BLaER1 treated with 17β-estradiol and CSF1 and Interleukin-3, amounts not matched to agents 10 nM and 100 nM (cell line): ENCODE data around the gene SORCS1.

Experiments used
- H3K27ac ChIP-seq, 11 experiments: shearing (Covaris generic); formaldehyde crosslinking; 2 replicates each; pipeline ENCODE4 v1.8.1; 2022
- H3K27me3 ChIP-seq, 11 experiments: shearing (Covaris generic); formaldehyde crosslinking; 2 replicates each; pipeline ENCODE4 v1.8.1; 2022
- H3K36me3 ChIP-seq, 11 experiments: shearing (Covaris generic); formaldehyde crosslinking; 2 replicates each; pipeline ENCODE4 v1.8.1; 2022
- H3K4me1 ChIP-seq, 10 experiments: shearing (Covaris generic); formaldehyde crosslinking; 2 replicates each; pipeline ENCODE4 v1.8.1; 2022
- H3K4me2 ChIP-seq, 11 experiments: shearing (Covaris generic); formaldehyde crosslinking; 2 replicates each; pipeline ENCODE4 v1.8.1; 2022
- H3K4me3 ChIP-seq, 10 experiments: shearing (Covaris generic); formaldehyde crosslinking; 2 replicates each; pipeline ENCODE4 v1.8.1; 2022
- H3K9ac ChIP-seq, 11 experiments: shearing (Covaris generic); formaldehyde crosslinking; 2 replicates each; pipeline ENCODE4 v1.8.1; 2022
- H3K9me3 ChIP-seq, 11 experiments: shearing (Covaris generic); formaldehyde crosslinking; replicated peaks in 1 of 11; 2 replicates each; pipeline ENCODE4 v1.8.1; 2022
- H4K20me1 ChIP-seq, 11 experiments: shearing (Covaris generic); formaldehyde crosslinking; 2 replicates each; pipeline ENCODE4 v1.8.1; 2022
- Cebpa-rat ChIP-seq, 11 experiments: shearing (Covaris generic); IDR thresholded peaks; 2 replicates each; pipeline ENCODE4 v1.8.1; 2022

SORCS1 gene

GRCh38 chr10:107133656-107134055 lies 30.9 kb downstream of the SORCS1 start:
- peak overlapping the region in 3 of 11 experiments; percentile 14 to 56 (median 16); a peak in 5 of 22 replicates for H3K4me2 ChIP-seq
- H3K4me3 ChIP-seq, result no peak overlapping the region
- H3K36me3 ChIP-seq, result no peaks in the 10 kb centered on the region
- no peak for TF ChIP-seq Cebpa-rat (IDR thresholded peaks at IDR 0.05)
- no peaks in the 10 kb centered on the region for H3K9me3 ChIP-seq
- H3K4me1 ChIP-seq, result peaks cover 0 to 22% (median 0%) of the 10 kb centered on the region in 10 experiments; a peak in 4 of 20 replicates
- no peak overlapping the region for H3K9ac ChIP-seq
- peak overlapping the region in 2 of 11 experiments; percentile 18 to 24; a peak in 1 of 22 replicates for H3K27ac ChIP-seq
- H4K20me1 ChIP-seq, result no peaks in the 10 kb centered on the region
- no peaks in the 10 kb centered on the region for H3K27me3 ChIP-seq

GRCh38 chr10:107129000-107129399 lies 35.5 kb downstream of the SORCS1 start:
- Histone ChIP-seq H3K4me2 (no peak overlapping the region), H3K4me3 (no peak overlapping the region), H3K4me1 (peaks cover 0 to 16% (median 0%) of the 10 kb centered on the region in 10 experiments; a peak in 4 of 20 replicates), H3K27me3 (no peaks in the 10 kb centered on the region), H3K36me3 (no peaks in the 10 kb centered on the region), H4K20me1 (no peaks in the 10 kb centered on the region), H3K9ac (no peak overlapping the region), H3K27ac (no peak overlapping the region), H3K9me3 (no peaks in the 10 kb centered on the region)
- TF ChIP-seq Cebpa-rat (IDR thresholded peaks at IDR 0.05), result no peak

DNA sequence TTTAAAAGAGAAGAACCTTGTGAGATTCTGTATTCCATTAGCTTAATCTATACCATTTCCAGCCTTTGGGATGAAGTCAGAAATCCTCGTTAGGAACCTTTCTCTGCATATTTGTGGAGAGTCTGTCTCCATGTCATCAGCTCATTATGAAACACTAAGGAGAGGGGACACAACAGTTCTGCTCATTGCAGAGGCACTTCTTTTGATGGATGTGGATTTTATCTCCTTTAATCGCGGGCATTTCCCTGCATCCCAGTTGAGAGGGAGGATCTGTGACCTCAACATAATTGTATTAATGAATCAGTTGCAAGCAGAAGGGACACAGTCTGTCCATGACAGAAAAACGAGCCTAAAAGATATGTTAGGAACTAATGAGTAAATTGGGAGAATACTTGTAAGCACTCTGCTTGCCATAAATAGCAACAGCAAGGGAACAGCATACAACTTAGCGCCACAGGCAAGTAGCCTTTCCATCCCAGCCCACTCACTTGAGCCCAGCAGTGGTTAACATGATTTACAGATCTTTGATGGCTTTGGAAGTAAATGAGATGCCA lies 37.9 kb downstream of the SORCS1 start:
- H3K9ac ChIP-seq, result no peak overlapping the region
- H3K27me3 ChIP-seq, result no peaks in the 10 kb centered on the region
- no peaks in the 10 kb centered on the region for H3K9me3 ChIP-seq
- H3K4me1 ChIP-seq, result peaks cover 0 to 18% (median 8%) of the 10 kb centered on the region in 10 experiments; a peak in 11 of 20 replicates
- TF ChIP-seq Cebpa-rat (IDR thresholded peaks at IDR 0.05), result no peak
- no peak overlapping the region for H3K4me2 ChIP-seq
- H3K4me3 ChIP-seq, result no peak overlapping the region
- H4K20me1 ChIP-seq, result no peaks in the 10 kb centered on the region
- H3K36me3 ChIP-seq, result no peaks in the 10 kb centered on the region
- H3K27ac ChIP-seq, result no peak overlapping the region

DNA sequence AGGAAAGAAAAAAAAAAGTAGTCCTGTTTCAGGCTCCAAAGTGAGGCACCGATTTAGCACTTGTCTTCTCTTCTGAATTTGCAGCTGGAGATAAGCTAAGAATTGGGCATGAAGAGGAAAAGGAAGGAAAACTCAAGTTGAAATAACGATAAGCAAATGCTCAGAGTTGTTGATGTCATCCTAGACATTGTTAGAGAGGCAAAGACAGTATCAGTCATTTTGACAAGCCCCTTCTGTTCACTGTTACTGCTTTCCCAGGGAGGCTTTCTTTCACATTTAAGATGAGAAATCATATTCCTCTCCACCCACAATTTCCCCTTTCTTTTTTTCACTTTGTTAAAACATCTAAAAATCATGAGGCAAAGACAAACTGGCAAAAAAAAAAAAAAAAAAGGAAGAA lies 41.8 kb downstream of the SORCS1 start:
- peak overlapping the region in 1 of 11 experiments; percentile 16; a peak in 1 of 22 replicates for H3K27ac ChIP-seq
- no peak for TF ChIP-seq Cebpa-rat (IDR thresholded peaks at IDR 0.05)

GRCh38 chr10:107118866-107119265 lies 45.6 kb downstream of the SORCS1 start:
- H3K4me2 ChIP-seq, result no peak overlapping the region
- no peak for TF ChIP-seq Cebpa-rat (IDR thresholded peaks at IDR 0.05)
- H3K4me1 ChIP-seq, result peaks cover 0 to 20% (median 8%) of the 10 kb centered on the region in 10 experiments; a peak in 11 of 20 replicates
- no peaks in the 10 kb centered on the region for H4K20me1 ChIP-seq
- no peaks in the 10 kb centered on the region for H3K27me3 ChIP-seq
- no peak overlapping the region for H3K27ac ChIP-seq
- no peak overlapping the region for H3K9ac ChIP-seq
- no peak overlapping the region for H3K4me3 ChIP-seq
- H3K36me3 ChIP-seq, result no peaks in the 10 kb centered on the region
- H3K9me3 ChIP-seq, result 0 out of 22 replicates have a peak, but pooled peaks cover 0 to 8% (median 0%) of the 10 kb centered on the region in 11 experiments

More for the DNA sequence above, 41.8 kb downstream of the SORCS1 start:
- H3K4me3 ChIP-seq, result no peak overlapping the region
- H3K4me1 ChIP-seq, result peaks cover 0 to 20% (median 8%) of the 10 kb centered on the region in 10 experiments; a peak in 11 of 20 replicates
- no peaks in the 10 kb centered on the region for H3K9me3 ChIP-seq
- 0 out of 22 replicates have a peak overlapping the region, but pooled peaks of 1 of the 11 experiments have one; percentile 25 for H3K9ac ChIP-seq
- peak overlapping the region in 7 of 11 experiments; percentile 4 to 82 (median 29); a peak in 9 of 22 replicates for H3K4me2 ChIP-seq
- no peaks in the 10 kb centered on the region for H3K27me3 ChIP-seq
- no peaks in the 10 kb centered on the region for H3K36me3 ChIP-seq
- H4K20me1 ChIP-seq, result no peaks in the 10 kb centered on the region

DNA sequence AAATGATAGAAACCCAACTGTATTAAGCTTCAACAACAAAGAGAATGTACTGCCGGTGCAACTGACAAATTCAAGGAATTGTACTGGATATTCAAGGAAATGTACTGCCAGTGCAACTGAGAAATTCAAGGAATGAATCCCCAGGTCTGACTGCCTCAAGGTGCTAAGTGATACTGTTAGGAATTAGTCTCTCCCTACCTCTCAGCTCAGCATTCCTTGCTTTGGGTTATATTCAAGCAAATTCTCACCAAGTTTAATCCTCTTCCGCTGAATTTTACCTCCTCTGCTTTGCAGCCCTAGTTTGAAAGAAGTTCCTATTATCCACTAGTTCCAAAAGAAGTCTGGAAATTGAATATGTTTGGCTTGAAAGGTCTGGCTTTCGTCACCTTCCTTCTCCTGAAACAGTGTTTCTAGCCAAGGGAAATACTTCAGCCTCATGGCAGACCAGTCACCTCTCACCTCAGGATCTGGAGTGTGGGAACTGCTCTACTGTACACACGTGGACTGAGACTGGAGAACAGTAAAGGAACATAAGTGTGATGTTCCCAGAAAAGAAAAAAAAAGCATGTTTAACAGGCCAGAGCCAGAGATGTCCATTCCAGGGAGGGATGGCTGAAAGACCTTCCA lies 60.4 kb downstream of the SORCS1 start:
- no peak for TF ChIP-seq Cebpa-rat (IDR thresholded peaks at IDR 0.05)
- Histone ChIP-seq H3K4me2 (no peak overlapping the region), H3K4me3 (no peak overlapping the region), H4K20me1 (no peaks in the 10 kb centered on the region), H3K36me3 (no peaks in the 10 kb centered on the region), H3K27me3 (no peaks in the 10 kb centered on the region), H3K9ac (no peak overlapping the region), H3K9me3 (peaks cover 4 to 14% (median 5%) of the 10 kb centered on the region in 11 experiments; a peak in 21 of 22 replicates), H3K4me1 (no peaks in the 10 kb centered on the region), H3K27ac (no peak overlapping the region)

DNA sequence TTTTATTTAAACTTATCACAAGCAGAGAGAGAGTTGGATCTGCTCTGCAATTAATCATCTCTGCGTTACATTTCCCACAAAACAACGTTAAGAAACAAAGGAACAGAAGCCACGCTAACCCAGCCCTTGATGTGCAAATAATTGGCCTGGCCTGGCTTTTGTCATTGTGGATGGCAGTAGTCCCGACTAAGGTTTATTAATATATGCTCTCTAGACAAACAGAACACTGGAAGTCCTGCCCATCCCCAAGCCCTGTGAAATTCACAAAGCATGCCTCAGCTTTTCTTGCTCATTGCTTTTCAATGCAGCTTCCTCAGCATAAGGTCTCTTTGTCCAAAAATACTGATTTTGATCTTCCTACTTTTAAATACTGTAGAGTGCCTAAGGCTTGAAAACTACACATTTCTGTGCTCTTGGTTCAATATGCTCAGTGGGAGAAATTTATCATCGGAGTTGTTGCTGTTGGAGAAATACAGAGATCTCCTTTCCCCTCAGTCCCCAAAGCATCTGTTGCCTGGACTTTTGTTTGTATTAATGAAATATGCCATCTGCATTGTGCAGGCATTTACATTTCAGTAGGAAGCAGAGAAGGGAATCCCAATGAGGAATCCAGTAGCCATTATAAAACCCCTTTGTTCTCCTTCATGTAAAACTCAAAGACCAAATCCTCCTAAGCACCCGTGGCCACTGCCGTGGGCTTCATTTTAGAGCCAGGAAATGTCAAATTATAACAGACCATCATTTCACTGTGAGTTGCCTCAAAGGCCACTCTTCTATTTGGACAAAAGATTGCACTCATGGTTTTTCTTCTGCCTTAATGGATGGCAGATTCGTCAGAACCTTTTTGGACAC lies 61.1 kb downstream of the SORCS1 start:
- no peak for TF ChIP-seq Cebpa-rat (IDR thresholded peaks at IDR 0.05)
- Histone ChIP-seq H3K27me3 (no peaks in the 10 kb centered on the region), H3K27ac (no peak overlapping the region), H3K9me3 (peaks cover 0 to 8% (median 0%) of the 10 kb centered on the region in 11 experiments; a peak in 4 of 22 replicates), H3K4me3 (no peak overlapping the region), H3K36me3 (no peaks in the 10 kb centered on the region), H3K4me1 (no peaks in the 10 kb centered on the region), H4K20me1 (no peaks in the 10 kb centered on the region), H3K4me2 (no peak overlapping the region), H3K9ac (no peak overlapping the region)

- Histone ChIP-seq H3K4me3 (no peak overlapping the region), H3K27me3 (no peaks in the 10 kb centered on the region), H4K20me1 (no peaks in the 10 kb centered on the region), H3K4me2 (no peak overlapping the region), H3K4me1 (no peaks in the 10 kb centered on the region), H3K9ac (no peak overlapping the region), H3K27ac (no peak overlapping the region), H3K9me3 (no peaks in the 10 kb centered on the region), H3K36me3 (no peaks in the 10 kb centered on the region)
- no peak for TF ChIP-seq Cebpa-rat (IDR thresholded peaks at IDR 0.05)
These were observed 66.2 kb downstream of the SORCS1 start for GRCh38 chr10:107098326-107098725.

DNA sequence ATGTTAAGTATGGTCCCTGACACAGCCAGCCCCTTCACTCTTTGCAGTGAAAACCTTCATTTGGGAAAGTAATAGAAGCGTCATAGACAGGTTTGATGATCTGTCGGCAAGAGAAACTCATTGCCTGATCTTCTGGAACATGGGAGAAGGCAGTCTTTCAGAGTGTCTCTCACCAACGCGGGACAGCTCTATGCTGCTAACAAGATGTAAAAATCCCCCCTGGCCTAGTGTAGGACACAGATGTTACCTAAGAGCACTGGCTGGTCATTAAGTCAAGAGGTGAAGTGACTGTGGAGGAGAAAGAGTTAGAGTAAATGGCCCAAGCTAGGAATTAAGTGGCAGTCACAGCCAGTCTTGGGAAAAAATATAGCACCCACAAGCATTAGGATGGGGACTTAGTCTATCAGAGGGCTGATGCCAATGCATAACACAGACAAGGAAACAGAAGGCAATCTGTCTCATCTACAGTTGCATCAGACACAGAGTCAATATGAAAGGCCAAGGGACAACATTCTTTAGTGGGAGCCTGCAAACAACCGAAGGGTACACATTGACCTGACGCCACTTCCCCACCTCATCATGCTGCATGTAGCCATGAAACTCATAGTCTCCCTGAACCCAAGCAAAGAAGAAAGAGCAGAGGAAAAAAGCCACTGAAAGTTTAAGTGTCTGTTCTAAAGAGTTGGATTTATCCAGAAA lies 69.5 kb downstream of the SORCS1 start:
- Histone ChIP-seq H3K4me3 (no peak overlapping the region), H3K9me3 (no peaks in the 10 kb centered on the region), H3K27ac (no peak overlapping the region), H3K4me2 (no peak overlapping the region), H3K9ac (no peak overlapping the region), H4K20me1 (no peaks in the 10 kb centered on the region), H3K27me3 (no peaks in the 10 kb centered on the region), H3K4me1 (no peaks in the 10 kb centered on the region), H3K36me3 (no peaks in the 10 kb centered on the region)
- no peak for TF ChIP-seq Cebpa-rat (IDR thresholded peaks at IDR 0.05)
